ENCODE measurements around the gene PI4KB.

- TF ChIP-seq CTCF (IDR thresholded peaks at IDR 0.05) (no peak), POLR2A (IDR thresholded peaks at IDR 0.05) (no peak), POLR2AphosphoS5 (IDR thresholded peaks at IDR 0.05) (no peak)
Observed at GRCh38 chr1:151370211-151370911, 43.1 kb upstream of the PI4KB start.

All from breast epithelium (tissue), 3 donors.